K562 (cell line): ENCODE measurements around the gene SSBP2. TPM values are rescaled to one million over a fixed set of nuclear protein-coding genes. Genes with fewer than 3 reads are reported as not detected.

Experiments
- IRF2 ChIP-seq: sonication (generic); formaldehyde crosslinking; IDR thresholded peaks from 2 replicates; pipeline ENCODE4 v1.8.1; 2022; ENCODE audit warnings: mild to moderate bottlenecking, missing genetic modification reagents
- SMAD2 ChIP-seq: fragments of 150-350 bp; IDR thresholded peaks from 2 replicates; pipeline ENCODE4 v1.6.1; 2014; ENCODE audit warnings: low read depth, mild to moderate bottlenecking, low read length
- TCF7 ChIP-seq: sonication (generic); IDR thresholded peaks from 2 replicates; pipeline ENCODE4 v1.6.1; 2016; ENCODE audit warnings: antibody characterized with exemption, borderline replicate concordance
- U2AF1 ChIP-seq: fragments of 200-400 bp; formaldehyde crosslinking; optimal IDR thresholded peaks from 2 replicates; pipeline ENCODE3; 2017; ENCODE audit warnings: mild to moderate bottlenecking, low read depth, low read length, moderate library complexity
- ZNF212 ChIP-seq: fragments of 450-650 bp; formaldehyde crosslinking; IDR thresholded peaks from 2 replicates; pipeline ENCODE4 v1.4.0; 2020; ENCODE audit warnings: mild to moderate bottlenecking
- ZNF3 ChIP-seq: fragments of 250-450 bp; sonication (Bioruptor Pico); IDR thresholded peaks from 2 replicates; pipeline ENCODE4 v1.5.0; 2021; ENCODE audit warnings: mild to moderate bottlenecking, moderate library complexity
- polyA plus RNA-seq, 8 experiments: library from polyadenylated mRNA; depleted of rRNA in 4 of 8; stranded (reverse) in 5 of 8; unstranded in 3 of 8; fragments of >200 nt; fragmentation: Nextera tagmentation in 2 of 8; fragmentation: Illumina TruSeq in 1 of 8; extraction: Ambion mirVana in 2 of 8; extraction: Trizol in 1 of 8; gene quantifications; 2 replicates each; pipeline versions ENCODE4 v1.2.1 to v1.2.3, GENCODE V29; 2011 to 2014; ENCODE audit warnings: inconsistent platforms in 1 of 8, missing spikeins in 1 of 8
- total RNA-seq, 7 experiments: library from RNA; depleted of rRNA in 6 of 7; stranded (reverse); fragments of >200 nt in 6 of 7; fragmentation: Illumina TruSeq in 2 of 7; extraction: Trizol in 2 of 7; gene quantifications; 2 replicates each; pipeline versions ENCODE4 v1.2.1 to v1.2.3, GENCODE V29; 2011 to 2021; ENCODE audit warnings: low replicate concordance in 1 of 7
- TF ChIP-seq, protein P1 (sequence below), 2 experiments: fragments of 250-450 bp in 1 of 2; fragments of 450-650 bp in 1 of 2; sonication (Bioruptor Pico) in 1 of 2; IDR thresholded peaks; 2 replicates each; pipeline versions ENCODE4 v1.6.1 to v1.8.0; 2016 to 2021; ENCODE audit warnings: mild to moderate bottlenecking in 2 of 2, moderate library complexity in 2 of 2, missing compliant biosample characterization in 1 of 2, missing genetic modification characterization in 1 of 2
- TF ChIP-seq, protein P2 (sequence below): fragments of 250-450 bp; sonication (Bioruptor Pico); IDR thresholded peaks from 2 replicates; pipeline ENCODE4 v1.5.1; 2021; ENCODE audit warnings: mild to moderate bottlenecking
- TF ChIP-seq, protein P3 (sequence below): fragments of 450-650 bp; IDR thresholded peaks from 2 replicates; pipeline ENCODE4 v1.6.1; 2016; ENCODE audit warnings: mild to moderate bottlenecking, moderate library complexity
- TF ChIP-seq, protein P4 (sequence below): fragments of 250-450 bp; sonication (Bioruptor Pico); IDR thresholded peaks from 2 replicates; pipeline ENCODE4 v1.8.0; 2022; ENCODE audit warnings: moderate library complexity, mild to moderate bottlenecking, inconsistent platforms

SSBP2 gene
- total and polyA plus RNA-seq, 9 of the 15 experiments (the other 6 are each of a cell fraction or from before 2014, with no cell fraction given) = 22.3 to 133 (median 42.1) TPM

DNA sequence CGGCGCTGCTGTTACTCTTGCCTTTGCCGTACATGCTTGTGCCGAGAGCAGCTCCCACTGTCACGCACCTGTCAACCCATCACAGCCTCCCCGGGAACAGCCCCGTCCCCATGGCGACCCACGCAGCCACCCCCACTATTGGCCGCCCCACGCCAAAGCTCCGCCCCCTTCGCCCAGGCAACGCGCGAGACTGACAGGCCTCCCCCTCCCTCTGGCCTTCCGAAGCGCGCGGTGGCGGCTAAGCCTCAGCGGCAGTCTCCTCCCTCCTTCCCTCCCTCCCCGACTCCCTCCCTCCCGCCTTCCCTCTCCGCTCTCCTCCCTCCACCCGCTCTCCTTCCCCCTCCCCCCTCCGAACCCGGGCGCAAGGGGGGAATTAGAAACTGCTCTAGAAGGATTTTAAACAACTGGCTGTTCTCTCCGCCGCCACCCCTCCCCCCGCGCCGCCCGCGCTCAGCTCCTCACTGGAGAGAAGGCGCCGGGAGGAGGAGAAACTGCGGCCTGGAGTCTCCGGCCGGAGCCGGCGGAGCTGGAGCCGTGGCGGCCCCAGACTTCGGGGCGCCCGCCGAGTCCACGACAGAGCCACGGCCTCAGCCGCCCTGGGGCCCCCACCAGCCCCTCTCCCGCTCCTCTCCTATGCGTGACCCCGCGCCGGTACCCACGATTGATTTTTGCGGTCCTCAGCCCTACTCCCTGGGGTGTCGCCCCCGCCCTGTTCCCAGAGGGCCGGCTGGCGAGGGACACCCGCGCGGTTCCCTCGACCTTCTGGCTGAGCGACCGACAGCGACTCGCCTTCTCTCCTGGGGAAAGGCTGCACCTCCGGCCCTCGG is at the start of gene SSBP2 (continued):
- TF ChIP-seq, protein P1, sequence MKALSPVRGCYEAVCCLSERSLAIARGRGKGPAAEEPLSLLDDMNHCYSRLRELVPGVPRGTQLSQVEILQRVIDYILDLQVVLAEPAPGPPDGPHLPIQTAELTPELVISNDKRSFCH (CRISPR knock-in tag; IDR thresholded peaks at IDR 0.05) = no peak
- TF ChIP-seq, protein P1 (tag; IDR thresholded peaks at IDR 0.05) = peak; percentile 81
- TF ChIP-seq ZNF212 (no peak), TCF7 (no peak), IRF2 (CRISPR knock-in tag) (no peak), SMAD2 (no peak), U2AF1 (peak; percentile 97), ZNF3 (no peak)
- TF ChIP-seq, protein P2, sequence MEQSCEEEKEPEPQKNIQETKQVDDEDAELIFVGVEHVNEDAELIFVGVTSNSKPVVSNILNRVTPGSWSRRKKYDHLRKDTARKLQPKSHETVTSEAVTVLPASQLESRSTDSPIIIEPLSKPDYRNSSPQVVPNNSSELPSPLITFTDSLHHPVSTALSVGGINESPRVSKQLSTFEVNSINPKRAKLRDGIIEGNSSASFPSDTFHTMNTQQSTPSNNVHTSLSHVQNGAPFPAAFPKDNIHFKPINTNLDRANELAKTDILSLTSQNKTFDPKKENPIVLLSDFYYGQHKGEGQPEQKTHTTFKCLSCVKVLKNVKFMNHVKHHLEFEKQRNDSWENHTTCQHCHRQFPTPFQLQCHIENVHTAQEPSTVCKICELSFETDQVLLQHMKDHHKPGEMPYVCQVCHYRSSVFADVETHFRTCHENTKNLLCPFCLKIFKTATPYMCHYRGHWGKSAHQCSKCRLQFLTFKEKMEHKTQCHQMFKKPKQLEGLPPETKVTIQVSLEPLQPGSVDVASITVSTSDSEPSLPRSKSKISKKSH (CRISPR knock-in tag) = no peak
- TF ChIP-seq, protein P3, sequence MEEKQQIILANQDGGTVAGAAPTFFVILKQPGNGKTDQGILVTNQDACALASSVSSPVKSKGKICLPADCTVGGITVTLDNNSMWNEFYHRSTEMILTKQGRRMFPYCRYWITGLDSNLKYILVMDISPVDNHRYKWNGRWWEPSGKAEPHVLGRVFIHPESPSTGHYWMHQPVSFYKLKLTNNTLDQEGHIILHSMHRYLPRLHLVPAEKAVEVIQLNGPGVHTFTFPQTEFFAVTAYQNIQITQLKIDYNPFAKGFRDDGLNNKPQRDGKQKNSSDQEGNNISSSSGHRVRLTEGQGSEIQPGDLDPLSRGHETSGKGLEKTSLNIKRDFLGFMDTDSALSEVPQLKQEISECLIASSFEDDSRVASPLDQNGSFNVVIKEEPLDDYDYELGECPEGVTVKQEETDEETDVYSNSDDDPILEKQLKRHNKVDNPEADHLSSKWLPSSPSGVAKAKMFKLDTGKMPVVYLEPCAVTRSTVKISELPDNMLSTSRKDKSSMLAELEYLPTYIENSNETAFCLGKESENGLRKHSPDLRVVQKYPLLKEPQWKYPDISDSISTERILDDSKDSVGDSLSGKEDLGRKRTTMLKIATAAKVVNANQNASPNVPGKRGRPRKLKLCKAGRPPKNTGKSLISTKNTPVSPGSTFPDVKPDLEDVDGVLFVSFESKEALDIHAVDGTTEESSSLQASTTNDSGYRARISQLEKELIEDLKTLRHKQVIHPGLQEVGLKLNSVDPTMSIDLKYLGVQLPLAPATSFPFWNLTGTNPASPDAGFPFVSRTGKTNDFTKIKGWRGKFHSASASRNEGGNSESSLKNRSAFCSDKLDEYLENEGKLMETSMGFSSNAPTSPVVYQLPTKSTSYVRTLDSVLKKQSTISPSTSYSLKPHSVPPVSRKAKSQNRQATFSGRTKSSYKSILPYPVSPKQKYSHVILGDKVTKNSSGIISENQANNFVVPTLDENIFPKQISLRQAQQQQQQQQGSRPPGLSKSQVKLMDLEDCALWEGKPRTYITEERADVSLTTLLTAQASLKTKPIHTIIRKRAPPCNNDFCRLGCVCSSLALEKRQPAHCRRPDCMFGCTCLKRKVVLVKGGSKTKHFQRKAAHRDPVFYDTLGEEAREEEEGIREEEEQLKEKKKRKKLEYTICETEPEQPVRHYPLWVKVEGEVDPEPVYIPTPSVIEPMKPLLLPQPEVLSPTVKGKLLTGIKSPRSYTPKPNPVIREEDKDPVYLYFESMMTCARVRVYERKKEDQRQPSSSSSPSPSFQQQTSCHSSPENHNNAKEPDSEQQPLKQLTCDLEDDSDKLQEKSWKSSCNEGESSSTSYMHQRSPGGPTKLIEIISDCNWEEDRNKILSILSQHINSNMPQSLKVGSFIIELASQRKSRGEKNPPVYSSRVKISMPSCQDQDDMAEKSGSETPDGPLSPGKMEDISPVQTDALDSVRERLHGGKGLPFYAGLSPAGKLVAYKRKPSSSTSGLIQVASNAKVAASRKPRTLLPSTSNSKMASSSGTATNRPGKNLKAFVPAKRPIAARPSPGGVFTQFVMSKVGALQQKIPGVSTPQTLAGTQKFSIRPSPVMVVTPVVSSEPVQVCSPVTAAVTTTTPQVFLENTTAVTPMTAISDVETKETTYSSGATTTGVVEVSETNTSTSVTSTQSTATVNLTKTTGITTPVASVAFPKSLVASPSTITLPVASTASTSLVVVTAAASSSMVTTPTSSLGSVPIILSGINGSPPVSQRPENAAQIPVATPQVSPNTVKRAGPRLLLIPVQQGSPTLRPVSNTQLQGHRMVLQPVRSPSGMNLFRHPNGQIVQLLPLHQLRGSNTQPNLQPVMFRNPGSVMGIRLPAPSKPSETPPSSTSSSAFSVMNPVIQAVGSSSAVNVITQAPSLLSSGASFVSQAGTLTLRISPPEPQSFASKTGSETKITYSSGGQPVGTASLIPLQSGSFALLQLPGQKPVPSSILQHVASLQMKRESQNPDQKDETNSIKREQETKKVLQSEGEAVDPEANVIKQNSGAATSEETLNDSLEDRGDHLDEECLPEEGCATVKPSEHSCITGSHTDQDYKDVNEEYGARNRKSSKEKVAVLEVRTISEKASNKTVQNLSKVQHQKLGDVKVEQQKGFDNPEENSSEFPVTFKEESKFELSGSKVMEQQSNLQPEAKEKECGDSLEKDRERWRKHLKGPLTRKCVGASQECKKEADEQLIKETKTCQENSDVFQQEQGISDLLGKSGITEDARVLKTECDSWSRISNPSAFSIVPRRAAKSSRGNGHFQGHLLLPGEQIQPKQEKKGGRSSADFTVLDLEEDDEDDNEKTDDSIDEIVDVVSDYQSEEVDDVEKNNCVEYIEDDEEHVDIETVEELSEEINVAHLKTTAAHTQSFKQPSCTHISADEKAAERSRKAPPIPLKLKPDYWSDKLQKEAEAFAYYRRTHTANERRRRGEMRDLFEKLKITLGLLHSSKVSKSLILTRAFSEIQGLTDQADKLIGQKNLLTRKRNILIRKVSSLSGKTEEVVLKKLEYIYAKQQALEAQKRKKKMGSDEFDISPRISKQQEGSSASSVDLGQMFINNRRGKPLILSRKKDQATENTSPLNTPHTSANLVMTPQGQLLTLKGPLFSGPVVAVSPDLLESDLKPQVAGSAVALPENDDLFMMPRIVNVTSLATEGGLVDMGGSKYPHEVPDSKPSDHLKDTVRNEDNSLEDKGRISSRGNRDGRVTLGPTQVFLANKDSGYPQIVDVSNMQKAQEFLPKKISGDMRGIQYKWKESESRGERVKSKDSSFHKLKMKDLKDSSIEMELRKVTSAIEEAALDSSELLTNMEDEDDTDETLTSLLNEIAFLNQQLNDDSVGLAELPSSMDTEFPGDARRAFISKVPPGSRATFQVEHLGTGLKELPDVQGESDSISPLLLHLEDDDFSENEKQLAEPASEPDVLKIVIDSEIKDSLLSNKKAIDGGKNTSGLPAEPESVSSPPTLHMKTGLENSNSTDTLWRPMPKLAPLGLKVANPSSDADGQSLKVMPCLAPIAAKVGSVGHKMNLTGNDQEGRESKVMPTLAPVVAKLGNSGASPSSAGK = no peak; the same call in 1 of the 2 replicates
- TF ChIP-seq, protein P4, sequence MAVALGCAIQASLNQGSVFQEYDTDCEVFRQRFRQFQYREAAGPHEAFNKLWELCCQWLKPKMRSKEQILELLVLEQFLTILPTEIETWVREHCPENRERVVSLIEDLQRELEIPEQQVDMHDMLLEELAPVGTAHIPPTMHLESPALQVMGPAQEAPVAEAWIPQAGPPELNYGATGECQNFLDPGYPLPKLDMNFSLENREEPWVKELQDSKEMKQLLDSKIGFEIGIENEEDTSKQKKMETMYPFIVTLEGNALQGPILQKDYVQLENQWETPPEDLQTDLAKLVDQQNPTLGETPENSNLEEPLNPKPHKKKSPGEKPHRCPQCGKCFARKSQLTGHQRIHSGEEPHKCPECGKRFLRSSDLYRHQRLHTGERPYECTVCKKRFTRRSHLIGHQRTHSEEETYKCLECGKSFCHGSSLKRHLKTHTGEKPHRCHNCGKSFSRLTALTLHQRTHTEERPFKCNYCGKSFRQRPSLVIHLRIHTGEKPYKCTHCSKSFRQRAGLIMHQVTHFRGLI = no peak
